ENCODE measurements around the gene LYPD1. TPM values are rescaled to one million over a fixed set of nuclear protein-coding genes. Genes with fewer than 3 reads are reported as not detected.
A peak's percentile ranks its signal among the peaks of the same experiment; 100 is the strongest.

Gene LYPD1
- total and polyA plus RNA-seq, 2 donors from 2014 or later: 4.7 to 11.1 TPM

- no peak overlapping the region for H3K4me3 ChIP-seq (ENCODE audit: low read length in 3 of 3)
Observed at GRCh38 chr2:132697556-132698205, 27.7 kb upstream of the LYPD1 start.

GRCh38 chr2:132692816-132693215, 22.8 kb upstream of the LYPD1 start:
- H3K9ac ChIP-seq (ENCODE audit: low read length in 3 of 3): no peak overlapping the region
- H3K4me1 ChIP-seq (ENCODE audit: control insufficient read depth in 2 of 3, insufficient read depth in 2 of 3, low read depth in 1 of 3, low read length in 3 of 3): no peaks in the 10 kb centered on the region
- intact Hi-C loops (cut with DNase I): no loop called here
- no peaks in the 10 kb centered on the region for H3K9me3 ChIP-seq (ENCODE audit: control insufficient read depth in 2 of 3, insufficient read depth in 1 of 3, low read length in 3 of 3)
- no peak overlapping the region for H3K27ac ChIP-seq (ENCODE audit: low read depth in 2 of 2, low read length in 2 of 2)
- H3K27me3 ChIP-seq (ENCODE audit: control insufficient read depth, insufficient read depth, low read length): no peaks in the 10 kb centered on the region
- H3K36me3 ChIP-seq (ENCODE audit: control insufficient read depth in 2 of 3, insufficient read depth in 3 of 3, low read length in 3 of 3): no peaks in the 10 kb centered on the region
- FAIRE-seq (no peak), DNase-seq (no peak)
- no peak for TF ChIP-seq CTCF (IDR thresholded peaks at IDR 0.05; ENCODE audit: borderline replicate concordance, extremely low read depth, insufficient read depth)
- no peak overlapping the region for H3K4me3 ChIP-seq (ENCODE audit: low read length in 3 of 3)

More at GRCh38 chr2:132697556-132698205, 27.7 kb upstream of the LYPD1 start:
- H3K9ac ChIP-seq (ENCODE audit: low read length in 3 of 3): no peak overlapping the region
- TF ChIP-seq CTCF (IDR thresholded peaks at IDR 0.05; ENCODE audit: borderline replicate concordance, extremely low read depth, insufficient read depth): no peak
- no peaks in the 10 kb centered on the region for H3K27me3 ChIP-seq (ENCODE audit: control insufficient read depth, insufficient read depth, low read length)
- H3K27ac ChIP-seq (ENCODE audit: low read depth in 2 of 2, low read length in 2 of 2): no peak overlapping the region
- intact Hi-C loops (cut with DNase I): no loop called here
- no peaks in the 10 kb centered on the region for H3K4me1 ChIP-seq (ENCODE audit: control insufficient read depth in 2 of 3, insufficient read depth in 2 of 3, low read depth in 1 of 3, low read length in 3 of 3)
- FAIRE-seq (no peak), DNase-seq (peak in 1 of 5 donors; percentile 14)
- no peaks in the 10 kb centered on the region for H3K9me3 ChIP-seq (ENCODE audit: control insufficient read depth in 2 of 3, insufficient read depth in 1 of 3, low read length in 3 of 3)
- H3K36me3 ChIP-seq (ENCODE audit: control insufficient read depth in 2 of 3, insufficient read depth in 3 of 3, low read length in 3 of 3): no peaks in the 10 kb centered on the region

- Histone ChIP-seq H3K27ac (ENCODE audit: low read depth in 2 of 2, low read length in 2 of 2) (no peak overlapping the region), H3K27me3 (ENCODE audit: control insufficient read depth, insufficient read depth, low read length) (no peaks in the 10 kb centered on the region), H3K4me3 (ENCODE audit: low read length in 3 of 3) (no peak overlapping the region), H3K4me1 (ENCODE audit: control insufficient read depth in 2 of 3, insufficient read depth in 2 of 3, low read depth in 1 of 3, low read length in 3 of 3) (no peaks in the 10 kb centered on the region), H3K9me3 (ENCODE audit: control insufficient read depth in 2 of 3, insufficient read depth in 1 of 3, low read length in 3 of 3) (no peaks in the 10 kb centered on the region), H3K9ac (ENCODE audit: low read length in 3 of 3) (no peak overlapping the region), H3K36me3 (ENCODE audit: control insufficient read depth in 2 of 3, insufficient read depth in 3 of 3, low read length in 3 of 3) (no peaks in the 10 kb centered on the region)
- TF ChIP-seq CTCF (IDR thresholded peaks at IDR 0.05; ENCODE audit: borderline replicate concordance, extremely low read depth, insufficient read depth): no peak
- DNase-seq (peak in 1 of 5 donors; percentile 23), FAIRE-seq (no peak)
- intact Hi-C loops (cut with DNase I): no loop called here
Observed at GRCh38 chr2:132691556-132691955, 21.6 kb upstream of the LYPD1 start.

All from kidney (tissue), 14 donors.